IMR-90 (cell line): ENCODE results near the gene GNL2. TPM values are rescaled to one million over a fixed set of nuclear protein-coding genes. Genes with fewer than 3 reads are reported as not detected.

Source experiments
- ATAC-seq: fragments of 200-7000 bp; cut with Tn5 transposase; 2 replicates; pipeline ENCODE4 v1.9.1; 2020; ENCODE audit warnings: low read depth, mild to moderate bottlenecking, moderate library complexity
- BruUV-seq: library from RNA; stranded (reverse); fragments of 400-500 nt; replicated peaks from 2 replicates; lab custom pipeline; 2021; lab: Mats Ljungman, UMichigan
- CTCF ChIA-PET: fragments of 300-600 bp; formaldehyde crosslinking; extraction: SDS; loops from one replicate; lab custom pipeline; 2021; ENCODE audit warnings: antibody characterized with exemption; lab: Yijun Ruan, JAX
- POLR2A ChIA-PET: fragments of 300-600 bp; sonication (Branson Sonifier 250); formaldehyde crosslinking; loops from one replicate; lab custom pipeline; 2022; ENCODE audit warnings: antibody characterized with exemption; ENCODE audit not compliant: unreplicated experiment; lab: Charles Lee
- DNase-seq: peaks from one replicate; pipeline ENCODE4 v3.0.0; 2013
- H2AFZ ChIP-seq: replicated peaks from 2 replicates; pipeline ENCODE3; 2013; ENCODE audit warnings: low read length, mild to moderate bottlenecking; ENCODE audit not compliant: poor library complexity
- H2AK5ac ChIP-seq: 2 replicates; pipeline ENCODE4 v1.6.1; 2013; ENCODE audit warnings: low read depth, low read length, inconsistent platforms
- H2AK9ac ChIP-seq: replicated peaks from 2 replicates; pipeline ENCODE3; 2013; ENCODE audit warnings: mild to moderate bottlenecking, low read depth, low read length, moderate library complexity; ENCODE audit not compliant: poor library complexity
- H2BK120ac ChIP-seq: 2 replicates; pipeline ENCODE4 v1.6.1; 2013; ENCODE audit warnings: low read depth, low read length, inconsistent platforms
- H2BK15ac ChIP-seq: 3 replicates; pipeline ENCODE4 v1.6.1; 2013; ENCODE audit warnings: low read depth, low read length, inconsistent platforms
- H2BK20ac ChIP-seq: 2 replicates; pipeline ENCODE4 v1.6.1; 2013; ENCODE audit warnings: low read depth, mild to moderate bottlenecking, inconsistent platforms, low read length, moderate library complexity
- H2BK5ac ChIP-seq: 2 replicates; pipeline ENCODE4 v1.6.1; 2013; ENCODE audit warnings: mild to moderate bottlenecking, low read depth, low read length, inconsistent platforms; ENCODE audit not compliant: poor library complexity, severe bottlenecking
- H3K14ac ChIP-seq: replicated peaks from 2 replicates; pipeline ENCODE4 v1.6.1; 2013; ENCODE audit warnings: low read depth, low read length, inconsistent platforms
- H3K18ac ChIP-seq: 2 replicates; pipeline ENCODE4 v1.6.1; 2013; ENCODE audit warnings: low read depth, low read length, control low read depth
- H3K23ac ChIP-seq: 2 replicates; pipeline ENCODE4 v1.6.1; 2013; ENCODE audit warnings: low read depth, low read length, inconsistent platforms
- H3K27ac ChIP-seq: 2 replicates; pipeline ENCODE4 v1.5.1; 2013; ENCODE audit warnings: mild to moderate bottlenecking, control low read depth, low read length; ENCODE audit not compliant: insufficient read depth
- H3K27me3 ChIP-seq: 2 replicates; pipeline ENCODE4 v1.6.1; 2013; ENCODE audit warnings: low read length; ENCODE audit not compliant: control insufficient read depth, insufficient read depth
- H3K36me3 ChIP-seq: 2 replicates; pipeline ENCODE4 v1.6.1; 2013; ENCODE audit warnings: low read length, mixed read lengths; ENCODE audit not compliant: control insufficient read depth, insufficient read depth
- H3K4ac ChIP-seq: 2 replicates; pipeline ENCODE4 v1.6.1; 2013; ENCODE audit warnings: low read depth, low read length, inconsistent platforms
- H3K4me1 ChIP-seq: 2 replicates; pipeline ENCODE4 v1.6.1; 2013; ENCODE audit warnings: low read length, mixed read lengths; ENCODE audit not compliant: control insufficient read depth, insufficient read depth
- H3K4me2 ChIP-seq: 2 replicates; pipeline ENCODE4 v1.6.1; 2013; ENCODE audit warnings: low read depth, mild to moderate bottlenecking, control low read depth, low read length, moderate library complexity
- H3K4me3 ChIP-seq: 2 replicates; pipeline ENCODE4 v1.5.1; 2013; ENCODE audit warnings: low read depth, mild to moderate bottlenecking, control low read depth, low read length, moderate library complexity; ENCODE audit not compliant: insufficient read depth
- H3K56ac ChIP-seq: 2 replicates; pipeline ENCODE4 v1.6.1; 2013; ENCODE audit warnings: low read length, inconsistent platforms; ENCODE audit not compliant: insufficient read depth; ENCODE audit errors: extremely low read depth
- H3K79me1 ChIP-seq, 2 experiments: 2 replicates each; pipeline ENCODE4 v1.6.1; 2013; ENCODE audit warnings: low read length in 2 of 2, inconsistent platforms in 1 of 2, low read depth in 1 of 2
- H3K9ac ChIP-seq: 2 replicates; pipeline ENCODE4 v1.6.1; 2013; ENCODE audit warnings: low read depth, low read length, control low read depth
- H3K9me1 ChIP-seq: 2 replicates; pipeline ENCODE4 v1.6.1; 2013; ENCODE audit warnings: low read length, inconsistent platforms; ENCODE audit not compliant: insufficient read depth
- H3K9me3 ChIP-seq: 2 replicates; pipeline ENCODE4 v1.6.1; 2013; ENCODE audit warnings: low read length; ENCODE audit not compliant: control insufficient read depth, insufficient read depth
- H4K20me1 ChIP-seq: 2 replicates; pipeline ENCODE4 v1.6.1; 2013; ENCODE audit warnings: low read length, inconsistent platforms; ENCODE audit not compliant: insufficient read depth
- H4K5ac ChIP-seq: 2 replicates; pipeline ENCODE4 v1.6.1; 2013; ENCODE audit warnings: mild to moderate bottlenecking, low read depth, low read length, control low read depth
- H4K8ac ChIP-seq, 2 experiments: 2 replicates each; pipeline ENCODE4 v1.6.1; 2013; ENCODE audit warnings: low read depth in 2 of 2, low read length in 2 of 2, control low read depth in 1 of 2, inconsistent platforms in 1 of 2
- H4K91ac ChIP-seq: 2 replicates; pipeline ENCODE4 v1.6.1; 2013; ENCODE audit warnings: low read depth, low read length, inconsistent platforms; ENCODE audit not compliant: insufficient read depth
- BHLHE40 ChIP-seq: fragments of 150-350 bp; IDR thresholded peaks from 2 replicates; pipeline ENCODE4 v1.6.1; 2016; ENCODE audit warnings: mild to moderate bottlenecking, low read depth, low read length
- CEBPB ChIP-seq: IDR thresholded peaks from 2 replicates; pipeline ENCODE4 v1.6.1; 2012; ENCODE audit warnings: low read depth, low read length, improper control_type of control experiment
- CHD1 ChIP-seq: IDR thresholded peaks from 2 replicates; pipeline ENCODE4 v1.6.1; 2012; ENCODE audit warnings: low read depth, low read length, improper control_type of control experiment
- CTCF ChIP-seq: conservative IDR thresholded peaks from 2 replicates; pipeline ENCODE4 v1.5.1; 2012; ENCODE audit warnings: mild to moderate bottlenecking, low read depth, low read length, improper control_type of control experiment
- ELK1 ChIP-seq: fragments of 150-350 bp; IDR thresholded peaks from 2 replicates; pipeline ENCODE4 v1.6.1; 2016; ENCODE audit warnings: low read depth, mild to moderate bottlenecking, low read length, moderate library complexity, borderline replicate concordance
- FOS ChIP-seq: fragments of 150-350 bp; IDR thresholded peaks from 2 replicates; pipeline ENCODE4 v1.6.1; 2016; ENCODE audit warnings: low read depth, low read length
- MAFK ChIP-seq: IDR thresholded peaks from 2 replicates; pipeline ENCODE4 v1.6.1; 2012; ENCODE audit warnings: low read depth, low read length, improper control_type of control experiment
- MAZ ChIP-seq: IDR thresholded peaks from 2 replicates; pipeline ENCODE4 v1.6.1; 2012; ENCODE audit warnings: low read depth, mild to moderate bottlenecking, low read length, improper control_type of control experiment, moderate library complexity, borderline replicate concordance
- MXI1 ChIP-seq: IDR thresholded peaks from 2 replicates; pipeline ENCODE4 v1.6.1; 2012; ENCODE audit warnings: low read depth, mild to moderate bottlenecking, low read length, moderate library complexity, borderline replicate concordance
- NFE2L2 ChIP-seq: fragments of 150-350 bp; IDR thresholded peaks from 2 replicates; pipeline ENCODE4 v1.6.1; 2016; ENCODE audit warnings: low read depth, mild to moderate bottlenecking, low read length
- POLR2A ChIP-seq: IDR thresholded peaks from 2 replicates; pipeline ENCODE4 v1.6.1; 2012; ENCODE audit warnings: mild to moderate bottlenecking, low read depth, low read length
- RAD21 ChIP-seq: IDR thresholded peaks from 2 replicates; pipeline ENCODE4 v1.6.1; 2012; ENCODE audit warnings: low read length, improper control_type of control experiment
- RCOR1 ChIP-seq: IDR thresholded peaks from 2 replicates; pipeline ENCODE4 v1.6.1; 2012; ENCODE audit warnings: mild to moderate bottlenecking, low read length, improper control_type of control experiment; ENCODE audit not compliant: insufficient replicate concordance
- RFX5 ChIP-seq: IDR thresholded peaks from 2 replicates; pipeline ENCODE4 v1.8.0; 2012; ENCODE audit warnings: low read depth, mild to moderate bottlenecking, low read length, moderate library complexity
- SMC3 ChIP-seq: fragments of 150-350 bp; IDR thresholded peaks from 2 replicates; pipeline ENCODE4 v1.6.1; 2016; ENCODE audit warnings: low read depth, mild to moderate bottlenecking, antibody characterized with exemption, low read length, moderate library complexity
- USF2 ChIP-seq: fragments of 150-350 bp; IDR thresholded peaks from 2 replicates; pipeline ENCODE4 v1.6.1; 2017; ENCODE audit warnings: mild to moderate bottlenecking, antibody characterized with exemption, low read length, low read depth
- WGBS, 2 experiments: methylation state at CpG; one replicate each; pipeline versions ENCODE4 v1.1.5 to v1.1.7; 2013; ENCODE audit warnings: missing lambda C conversion rate in 2 of 2; ENCODE audit not compliant: insufficient read length in 1 of 2; ENCODE audit errors: extremely low coverage in 2 of 2; 5-methylcytosine and 5-hydroxymethylcytosine counted together
- dilution Hi-C: fragments of 300-500 bp; cut with HindIII; formaldehyde crosslinking; loops from one replicate; pipeline ENCODE4 v1.14.3; 2018; ENCODE audit warnings: low sequenced_read_pairs; ENCODE audit not compliant: unreplicated experiment
- in situ Hi-C: fragments of 300-500 bp; cut with MboI; formaldehyde crosslinking; loops from 3 replicates; pipeline ENCODE4 v1.14.3; 2019; ENCODE audit warnings: low sequenced_read_pairs, inconsistent platforms, mixed read lengths
- intact Hi-C: fragments of 100-400 bp; cut with micrococcal nuclease; formaldehyde crosslinking; loops from 2 replicates; pipeline ENCODE4 v1.10.0; 2022
- polyA plus RNA-seq, 3 experiments: library from polyadenylated mRNA; depleted of rRNA; stranded (reverse); fragments of >200 nt; gene quantifications; 2 replicates each; pipeline ENCODE4 v1.2.3, GENCODE V29; 2012; ENCODE audit warnings: low replicate concordance in 1 of 3
- total RNA-seq: library from RNA; depleted of rRNA; stranded (reverse); fragments of >200 nt; gene quantifications from 2 replicates; pipeline ENCODE4 v1.2.3, GENCODE V29; 2012

Gene GNL2
- total and polyA plus RNA-seq, 2 of the 4 experiments (the other 2 are of a cell fraction), result 42.9 to 77.4 TPM

- no TSS peak for BruUV-seq
- no peaks in the 10 kb centered on the region for H3K9me1 ChIP-seq
- no peaks in the 10 kb centered on the region for H4K20me1 ChIP-seq
- no peak overlapping the region for H2BK20ac ChIP-seq
- no peak overlapping the region for H3K4me2 ChIP-seq
- no peak overlapping the region for H4K5ac ChIP-seq
- ChIA-PET CTCF (no interaction called here), POLR2A (no interaction called here)
- H2BK5ac ChIP-seq, result no peak overlapping the region
- dilution Hi-C loops, result no loop called here
- no peak overlapping the region for H3K9ac ChIP-seq
- no peak overlapping the region for H3K23ac ChIP-seq
- H3K79me1 ChIP-seq, result no peaks in the 10 kb centered on the region
- ATAC-seq (no peak), DNase-seq (no peak)
- peaks cover 65% of the 10 kb centered on the region for H3K27me3 ChIP-seq
- no peak overlapping the region for H2AFZ ChIP-seq
- in situ Hi-C loops, result no loop called here
- no peak overlapping the region for H3K27ac ChIP-seq
- no peaks in the 10 kb centered on the region for H3K4me1 ChIP-seq
- no peaks in the 10 kb centered on the region for H3K9me3 ChIP-seq
- intact Hi-C loops, result no loop called here
- no peak overlapping the region for H2BK15ac ChIP-seq
- no peaks in the 10 kb centered on the region for H3K36me3 ChIP-seq
- no peak overlapping the region for H3K14ac ChIP-seq
- H3K4me3 ChIP-seq, result no peak overlapping the region
- TF ChIP-seq CHD1, result no peak
- TF ChIP-seq RCOR1, result no peak
- no peak for TF ChIP-seq NFE2L2
- no peak for TF ChIP-seq MXI1
- TF ChIP-seq POLR2A, result no peak
- no peak for TF ChIP-seq MAZ
- no peak for TF ChIP-seq MAFK
- no peak for TF ChIP-seq CEBPB
- TF ChIP-seq ELK1, result no peak
- no peak for TF ChIP-seq FOS
- TF ChIP-seq SMC3, result no peak
- TF ChIP-seq RFX5, result no peak
- TF ChIP-seq CTCF, result no peak
- no peak for TF ChIP-seq USF2
- no peak for TF ChIP-seq BHLHE40
- TF ChIP-seq RAD21, result no peak
- H3K4ac ChIP-seq, result no peak overlapping the region
- no CpG with 5 or more reads among the region's 8 CpGs for WGBS, 2 experiments
- H3K18ac ChIP-seq, result no peak overlapping the region
- H2AK5ac ChIP-seq, result no peak overlapping the region
- no peak overlapping the region for H4K8ac ChIP-seq
- H2BK120ac ChIP-seq, result no peak overlapping the region
- H2AK9ac ChIP-seq, result no peak overlapping the region
- no peak overlapping the region for H4K91ac ChIP-seq
- H3K56ac ChIP-seq, result no peak overlapping the region
These were observed 32.4 kb upstream of the GNL2 start for GRCh38 chr1:37628026-37628556.
